ENCODE measurements around the gene PRKCB. TPM values are rescaled to one million over a fixed set of nuclear protein-coding genes. Genes with fewer than 3 reads are reported as not detected.

PRKCB gene
- total RNA-seq, 1 donor from 2014 or later = 0.38 TPM

- Mint-ChIP-seq H3K4me3 (no peak overlapping the region), H3K27me3 (ENCODE audit: low read depth) (peaks cover 8% of the 10 kb centered on the region), H3K27ac (no peak overlapping the region), H3K4me1 (peaks cover 18% of the 10 kb centered on the region), H3K36me3 (no peaks in the 10 kb centered on the region), H3K9me3 (peaks cover 23% of the 10 kb centered on the region)
- DNase-seq (ENCODE audit: low spot score in 2 of 2, unreplicated experiment in 2 of 2) = no peak
- TF ChIP-seq CTCF (IDR thresholded peaks at IDR 0.05; ENCODE audit: unreplicated experiment) = no peak
Observed at GRCh38 chr16:24088767-24089166, 253.0 kb downstream of the PRKCB start.

- H3K27ac Mint-ChIP-seq = no peak overlapping the region
- H3K4me1 Mint-ChIP-seq = peaks cover 18% of the 10 kb centered on the region
- peaks cover 2% of the 10 kb centered on the region for H3K27me3 Mint-ChIP-seq (ENCODE audit: low read depth)
- no peaks in the 10 kb centered on the region for H3K36me3 Mint-ChIP-seq
- TF ChIP-seq CTCF (IDR thresholded peaks at IDR 0.05; ENCODE audit: unreplicated experiment) = no peak
- peaks cover 23% of the 10 kb centered on the region for H3K9me3 Mint-ChIP-seq
- H3K4me3 Mint-ChIP-seq = no peak overlapping the region
- no peak for DNase-seq (ENCODE audit: low spot score in 2 of 2, unreplicated experiment in 2 of 2)
Observed at GRCh38 chr16:24091125-24091524, 255.3 kb downstream of the PRKCB start.

- peaks cover 2% of the 10 kb centered on the region for H3K27me3 Mint-ChIP-seq (ENCODE audit: low read depth)
- H3K4me3 Mint-ChIP-seq = no peak overlapping the region
- peaks cover 23% of the 10 kb centered on the region for H3K9me3 Mint-ChIP-seq
- H3K27ac Mint-ChIP-seq = no peak overlapping the region
- no peak for TF ChIP-seq CTCF (IDR thresholded peaks at IDR 0.05; ENCODE audit: unreplicated experiment)
- H3K4me1 Mint-ChIP-seq = peaks cover 12% of the 10 kb centered on the region
- H3K36me3 Mint-ChIP-seq = no peaks in the 10 kb centered on the region
- DNase-seq (ENCODE audit: low spot score in 2 of 2, unreplicated experiment in 2 of 2) = no peak
Observed at GRCh38 chr16:24093049-24093448, 257.3 kb downstream of the PRKCB start.

- H3K9me3 Mint-ChIP-seq = peaks cover 23% of the 10 kb centered on the region
- H3K36me3 Mint-ChIP-seq = no peaks in the 10 kb centered on the region
- no peaks in the 10 kb centered on the region for H3K4me1 Mint-ChIP-seq
- no peak for DNase-seq (ENCODE audit: low spot score in 2 of 2, unreplicated experiment in 2 of 2)
- no peak overlapping the region for H3K27ac Mint-ChIP-seq
- no peak overlapping the region for H3K4me3 Mint-ChIP-seq
- TF ChIP-seq CTCF (IDR thresholded peaks at IDR 0.05; ENCODE audit: unreplicated experiment) = no peak
- H3K27me3 Mint-ChIP-seq (ENCODE audit: low read depth) = peaks cover 2% of the 10 kb centered on the region
Observed at GRCh38 chr16:24094660-24095059, 258.9 kb downstream of the PRKCB start.

- H3K4me1 Mint-ChIP-seq = peaks cover 14% of the 10 kb centered on the region
- peaks cover 2% of the 10 kb centered on the region for H3K27me3 Mint-ChIP-seq (ENCODE audit: low read depth)
- no peak for TF ChIP-seq CTCF (IDR thresholded peaks at IDR 0.05; ENCODE audit: unreplicated experiment)
- no peaks in the 10 kb centered on the region for H3K9me3 Mint-ChIP-seq
- H3K4me3 Mint-ChIP-seq = no peak overlapping the region
- no peak for DNase-seq (ENCODE audit: low spot score in 2 of 2, unreplicated experiment in 2 of 2)
- no peak overlapping the region for H3K27ac Mint-ChIP-seq
- no peaks in the 10 kb centered on the region for H3K36me3 Mint-ChIP-seq
Observed at GRCh38 chr16:24098896-24099295, 263.1 kb downstream of the PRKCB start.

GRCh38 chr16:24101431-24101830 is 265.6 kb downstream of the PRKCB start:
- no peaks in the 10 kb centered on the region for H3K36me3 Mint-ChIP-seq
- H3K9me3 Mint-ChIP-seq = peaks cover 4% of the 10 kb centered on the region
- H3K27me3 Mint-ChIP-seq (ENCODE audit: low read depth) = peaks cover 1% of the 10 kb centered on the region
- no peak overlapping the region for H3K4me3 Mint-ChIP-seq
- DNase-seq (ENCODE audit: low spot score in 2 of 2, unreplicated experiment in 2 of 2) = no peak
- no peak for TF ChIP-seq CTCF (IDR thresholded peaks at IDR 0.05; ENCODE audit: unreplicated experiment)
- H3K4me1 Mint-ChIP-seq = peaks cover 14% of the 10 kb centered on the region
- H3K27ac Mint-ChIP-seq = no peak overlapping the region

Measured in mesothelial cell of epicardium (in vitro differentiated cells).